ENCODE data around the gene RFX4.

DNA sequence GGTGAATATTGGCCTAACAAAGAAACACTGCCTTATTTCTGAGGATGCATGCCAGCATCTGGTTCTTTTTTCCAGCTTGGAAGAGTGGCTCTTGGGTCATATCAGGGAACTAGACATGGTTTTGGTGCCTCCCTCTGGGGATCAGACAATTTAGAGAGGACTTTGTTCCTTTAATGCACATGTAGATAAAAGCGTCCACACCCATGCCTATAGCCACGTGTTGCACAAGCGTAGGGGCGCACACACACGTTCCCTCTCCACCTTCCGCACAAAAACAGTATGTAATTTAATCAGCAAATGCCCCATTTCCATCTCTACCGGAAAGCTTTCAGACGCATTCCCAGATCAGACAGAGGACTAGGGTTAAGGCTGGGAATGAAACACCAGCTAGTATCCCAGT, 130.0 kb downstream of the RFX4 start:
- no peak for TF ChIP-seq POLR2AphosphoS5 (IDR thresholded peaks at IDR 0.05)
- TF ChIP-seq, protein P1, sequence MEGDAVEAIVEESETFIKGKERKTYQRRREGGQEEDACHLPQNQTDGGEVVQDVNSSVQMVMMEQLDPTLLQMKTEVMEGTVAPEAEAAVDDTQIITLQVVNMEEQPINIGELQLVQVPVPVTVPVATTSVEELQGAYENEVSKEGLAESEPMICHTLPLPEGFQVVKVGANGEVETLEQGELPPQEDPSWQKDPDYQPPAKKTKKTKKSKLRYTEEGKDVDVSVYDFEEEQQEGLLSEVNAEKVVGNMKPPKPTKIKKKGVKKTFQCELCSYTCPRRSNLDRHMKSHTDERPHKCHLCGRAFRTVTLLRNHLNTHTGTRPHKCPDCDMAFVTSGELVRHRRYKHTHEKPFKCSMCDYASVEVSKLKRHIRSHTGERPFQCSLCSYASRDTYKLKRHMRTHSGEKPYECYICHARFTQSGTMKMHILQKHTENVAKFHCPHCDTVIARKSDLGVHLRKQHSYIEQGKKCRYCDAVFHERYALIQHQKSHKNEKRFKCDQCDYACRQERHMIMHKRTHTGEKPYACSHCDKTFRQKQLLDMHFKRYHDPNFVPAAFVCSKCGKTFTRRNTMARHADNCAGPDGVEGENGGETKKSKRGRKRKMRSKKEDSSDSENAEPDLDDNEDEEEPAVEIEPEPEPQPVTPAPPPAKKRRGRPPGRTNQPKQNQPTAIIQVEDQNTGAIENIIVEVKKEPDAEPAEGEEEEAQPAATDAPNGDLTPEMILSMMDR (IDR thresholded peaks at IDR 0.05), result no peak
